ENCODE data around the gene ATG9B. TPM values are rescaled to one million over a fixed set of nuclear protein-coding genes. Genes with fewer than 3 reads are reported as not detected.

The ATG9B gene
- total and polyA plus RNA-seq, 2 of the 13 experiments (the other 11 are each of a cell fraction or from before 2014, with no cell fraction given) = 0.24 TPM; not detected in 1

GRCh38 chr7:151000897-151001495 is 23.3 kb downstream of the ATG9B start:
- no peak overlapping the region for H3K4me2 ChIP-seq (ENCODE audit: low read depth, low read length)
- no peak for ATAC-seq
- no peak overlapping the region for H3K27ac ChIP-seq (ENCODE audit: extremely low read length, insufficient read depth, low read length)
- H3K9me3 ChIP-seq (ENCODE audit: low read length) = no peaks in the 10 kb centered on the region
- no peak overlapping the region for H3K9ac ChIP-seq (ENCODE audit: insufficient read depth, low read depth, low read length)
- no peak for FAIRE-seq
- H3K4me1 ChIP-seq (ENCODE audit: insufficient read depth, low read length) = peaks cover 33% of the 10 kb centered on the region
- H3K79me2 ChIP-seq (ENCODE audit: insufficient read depth, low read length) = no peaks in the 10 kb centered on the region
- ChIA-PET CTCF (ENCODE audit: low intra/inter-chr PET ratio, low total read pairs) (no interaction called here), POLR2A (no interaction called here)
- peaks cover 0 to 8% of the 10 kb centered on the region in 2 experiments; a peak in 2 of 5 replicates for H3K27me3 ChIP-seq (ENCODE audit: control insufficient read depth in 1 of 2, insufficient read depth in 2 of 2, low read length in 2 of 2)
- no peak for DNase-seq (ENCODE audit: low spot score)
- no peak overlapping the region for H2AFZ ChIP-seq (ENCODE audit: low read length)
- no peak overlapping the region for H3K4me3 ChIP-seq (replicated peaks in 1 of 3; ENCODE audit: insufficient read depth in 1 of 3, low read depth in 2 of 3, low read length in 3 of 3)
- TF ChIP-seq MLX (CRISPR knock-in tag; IDR thresholded peaks at IDR 0.05) = no peak
- BruUV-seq (replicated peaks) = no TSS peak
- 66% methylated on average over 12 of the region's 13 CpGs for WGBS (ENCODE audit: low lambda C conversion rate)
- intact Hi-C loops (cut with micrococcal nuclease; ENCODE audit: unreplicated experiment) (no loop called here), in situ Hi-C loops (cut with HindIII; ENCODE audit: extremely low pct_ligation_motif_present, low pct_unique_long_range_greater_than_20kb) (no loop called here)
- no peaks in the 10 kb centered on the region for H3K36me3 ChIP-seq (replicated peaks in 1 of 2; ENCODE audit: control insufficient read depth in 1 of 2, insufficient read depth in 2 of 2, low read length in 2 of 2)
- H4K20me1 ChIP-seq (ENCODE audit: insufficient read depth, low read length) = no peaks in the 10 kb centered on the region

GRCh38 chr7:150999497-151000230 is 24.6 kb downstream of the ATG9B start:
- no peak for FAIRE-seq
- intact Hi-C loops (cut with micrococcal nuclease; ENCODE audit: unreplicated experiment) = no loop called here
- CTCF ChIA-PET (ENCODE audit: low intra/inter-chr PET ratio, low total read pairs) = no interaction called here
- H2AFZ ChIP-seq (ENCODE audit: low read length) = no peak overlapping the region
- no peak overlapping the region for H3K27ac ChIP-seq (ENCODE audit: extremely low read length, insufficient read depth, low read length)
- BruUV-seq (replicated peaks) = no TSS peak
- peaks cover 24% of the 10 kb centered on the region for H3K4me1 ChIP-seq (ENCODE audit: insufficient read depth, low read length)
- in situ Hi-C loops (cut with HindIII; ENCODE audit: extremely low pct_ligation_motif_present, low pct_unique_long_range_greater_than_20kb) = no loop called here
- no peak for ATAC-seq
- TF ChIP-seq ZNF496 (CRISPR knock-in tag; IDR thresholded peaks at IDR 0.05; ENCODE audit: insufficient replicate concordance) (no peak), ZNF563 (CRISPR knock-in tag; IDR thresholded peaks at IDR 0.05) (no peak), ZNF775 (CRISPR knock-in tag; IDR thresholded peaks at IDR 0.05; ENCODE audit: borderline replicate concordance) (no peak), ZNF232 (CRISPR knock-in tag; IDR thresholded peaks at IDR 0.05; ENCODE audit: borderline replicate concordance) (no peak), KMT2B (CRISPR knock-in tag; IDR thresholded peaks at IDR 0.05) (no peak), ZNF597 (CRISPR knock-in tag; IDR thresholded peaks at IDR 0.05) (no peak)
- no peaks in the 10 kb centered on the region for H3K79me2 ChIP-seq (ENCODE audit: insufficient read depth, low read length)
- no peaks in the 10 kb centered on the region for H3K9me3 ChIP-seq (ENCODE audit: low read length)
- no peak overlapping the region for H3K4me2 ChIP-seq (ENCODE audit: low read depth, low read length)
- H3K36me3 ChIP-seq (replicated peaks in 1 of 2; ENCODE audit: control insufficient read depth in 1 of 2, insufficient read depth in 2 of 2, low read length in 2 of 2) = no peaks in the 10 kb centered on the region
- H4K20me1 ChIP-seq (ENCODE audit: insufficient read depth, low read length) = no peaks in the 10 kb centered on the region
- POLR2A ChIA-PET = no interaction called here
- DNase-seq (ENCODE audit: low spot score) = no peak
- H3K9ac ChIP-seq (ENCODE audit: insufficient read depth, low read depth, low read length) = no peak overlapping the region
- H3K27me3 ChIP-seq (ENCODE audit: control insufficient read depth in 1 of 2, insufficient read depth in 2 of 2, low read length in 2 of 2) = peaks cover 0 to 10% of the 10 kb centered on the region in 2 experiments; a peak in 2 of 5 replicates
- WGBS (ENCODE audit: low lambda C conversion rate) = 58% methylated on average over 5 of the region's 5 CpGs
- H3K4me3 ChIP-seq (replicated peaks in 1 of 3; ENCODE audit: insufficient read depth in 1 of 3, low read depth in 2 of 3, low read length in 3 of 3) = no peak overlapping the region
